Neural crest cell (in vitro differentiated cells): Measurements from ENCODE around the gene SLC2A6. TPM values are rescaled to one million over a fixed set of nuclear protein-coding genes. Genes with fewer than 3 reads are reported as not detected.
"Not testable (repeated sequence)": the region's sequence is repeated elsewhere in the genome, so short reads cannot be mapped to it uniquely, and the experiment has no call there.

Experiments
- DNase-seq: peaks from one replicate; pipeline ENCODE4 v3.0.0; 2021; ENCODE audit warnings: low read depth, mixed read lengths, low spot score
- H3K27ac Mint-ChIP-seq: one replicate; pipeline ENCODE4 v1.8.0; 2021; ENCODE audit warnings: mild to moderate bottlenecking, mixed read lengths; ENCODE audit not compliant: unreplicated experiment
- H3K27me3 Mint-ChIP-seq: 2 replicates; pipeline ENCODE4 v1.8.0; 2021; ENCODE audit warnings: low read depth, mild to moderate bottlenecking, mixed read lengths
- H3K36me3 Mint-ChIP-seq: 2 replicates; pipeline ENCODE4 v1.8.0; 2021; ENCODE audit warnings: low read depth, mild to moderate bottlenecking, mixed read lengths
- H3K4me1 Mint-ChIP-seq: 2 replicates; pipeline ENCODE4 v1.8.0; 2021; ENCODE audit warnings: mixed read lengths
- H3K4me3 Mint-ChIP-seq: one replicate; pipeline ENCODE4 v1.8.0; 2021; ENCODE audit warnings: mild to moderate bottlenecking, mixed read lengths
- H3K9me3 Mint-ChIP-seq: 2 replicates; pipeline ENCODE4 v1.8.0; 2021; ENCODE audit warnings: mixed read lengths
- total RNA-seq: library from RNA; stranded (reverse); gene quantifications from 2 replicates; pipeline ENCODE4 v1.2.1, GENCODE V29; 2021
- TF ChIP-seq, protein P1 (sequence below): fragments of 200-600 bp; sonication (generic); conservative IDR thresholded peaks from 2 replicates; pipeline ENCODE4 v1.5.0; 2021; ENCODE audit warnings: antibody characterized with exemption, mild to moderate bottlenecking

The SLC2A6 gene
- total RNA-seq, 1 donor from 2014 or later, result 29.0 TPM

DNA sequence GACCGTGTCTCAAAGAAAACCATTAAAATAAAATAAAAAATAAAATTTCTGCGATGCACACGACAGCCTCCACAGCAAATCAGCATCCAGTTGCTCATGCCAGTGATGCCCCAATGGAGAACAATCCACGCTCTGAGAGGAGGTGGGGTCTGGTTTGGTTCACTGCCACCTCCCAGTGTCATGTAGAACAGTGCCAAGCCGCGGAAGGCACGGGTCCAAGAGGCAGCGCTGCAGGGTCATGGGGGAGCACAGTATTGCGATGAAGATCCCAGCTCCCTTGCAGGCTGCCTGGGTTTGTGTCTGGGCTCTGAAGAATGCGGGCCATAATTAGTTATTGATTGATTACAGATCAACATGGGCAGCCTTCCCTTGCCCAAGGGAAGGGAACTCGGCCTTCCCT lies 25.2 kb downstream of the SLC2A6 start:
- no peaks in the 10 kb centered on the region for H3K9me3 Mint-ChIP-seq
- H3K27me3 Mint-ChIP-seq, result no peaks in the 10 kb centered on the region
- DNase-seq, result no peak
- no peaks in the 10 kb centered on the region for H3K36me3 Mint-ChIP-seq
- no peak overlapping the region for H3K4me3 Mint-ChIP-seq
- TF ChIP-seq, protein P1, sequence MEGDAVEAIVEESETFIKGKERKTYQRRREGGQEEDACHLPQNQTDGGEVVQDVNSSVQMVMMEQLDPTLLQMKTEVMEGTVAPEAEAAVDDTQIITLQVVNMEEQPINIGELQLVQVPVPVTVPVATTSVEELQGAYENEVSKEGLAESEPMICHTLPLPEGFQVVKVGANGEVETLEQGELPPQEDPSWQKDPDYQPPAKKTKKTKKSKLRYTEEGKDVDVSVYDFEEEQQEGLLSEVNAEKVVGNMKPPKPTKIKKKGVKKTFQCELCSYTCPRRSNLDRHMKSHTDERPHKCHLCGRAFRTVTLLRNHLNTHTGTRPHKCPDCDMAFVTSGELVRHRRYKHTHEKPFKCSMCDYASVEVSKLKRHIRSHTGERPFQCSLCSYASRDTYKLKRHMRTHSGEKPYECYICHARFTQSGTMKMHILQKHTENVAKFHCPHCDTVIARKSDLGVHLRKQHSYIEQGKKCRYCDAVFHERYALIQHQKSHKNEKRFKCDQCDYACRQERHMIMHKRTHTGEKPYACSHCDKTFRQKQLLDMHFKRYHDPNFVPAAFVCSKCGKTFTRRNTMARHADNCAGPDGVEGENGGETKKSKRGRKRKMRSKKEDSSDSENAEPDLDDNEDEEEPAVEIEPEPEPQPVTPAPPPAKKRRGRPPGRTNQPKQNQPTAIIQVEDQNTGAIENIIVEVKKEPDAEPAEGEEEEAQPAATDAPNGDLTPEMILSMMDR, result no peak
- no peaks in the 10 kb centered on the region for H3K4me1 Mint-ChIP-seq
- H3K27ac Mint-ChIP-seq, result no peak overlapping the region

DNA sequence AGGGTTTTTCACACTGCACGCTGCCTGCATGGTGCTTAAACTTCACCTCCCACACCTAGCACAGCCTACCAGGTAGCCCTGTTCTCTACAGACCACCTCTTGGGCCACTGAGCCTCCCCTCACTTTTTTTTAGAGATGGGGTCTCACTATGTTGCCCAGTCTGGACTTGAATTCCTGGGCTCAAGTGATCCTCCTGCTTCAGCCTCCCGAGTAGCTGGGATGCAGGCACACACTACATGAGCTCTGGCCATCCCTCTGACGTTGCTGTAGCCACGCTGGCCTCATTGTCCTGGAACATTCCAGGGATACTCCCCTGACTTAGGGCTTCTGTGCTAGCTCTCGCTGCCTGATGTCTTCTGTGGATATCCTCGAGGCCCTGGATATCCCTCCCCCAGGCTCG lies 26.3 kb downstream of the SLC2A6 start:
- no peak for DNase-seq
- H3K4me1 Mint-ChIP-seq, result no peaks in the 10 kb centered on the region
- no peak overlapping the region for H3K27ac Mint-ChIP-seq
- no peak overlapping the region for H3K4me3 Mint-ChIP-seq
- TF ChIP-seq, protein P1, result no peak
- no peaks in the 10 kb centered on the region for H3K27me3 Mint-ChIP-seq
- H3K36me3 Mint-ChIP-seq, result no peaks in the 10 kb centered on the region
- no peaks in the 10 kb centered on the region for H3K9me3 Mint-ChIP-seq

DNA sequence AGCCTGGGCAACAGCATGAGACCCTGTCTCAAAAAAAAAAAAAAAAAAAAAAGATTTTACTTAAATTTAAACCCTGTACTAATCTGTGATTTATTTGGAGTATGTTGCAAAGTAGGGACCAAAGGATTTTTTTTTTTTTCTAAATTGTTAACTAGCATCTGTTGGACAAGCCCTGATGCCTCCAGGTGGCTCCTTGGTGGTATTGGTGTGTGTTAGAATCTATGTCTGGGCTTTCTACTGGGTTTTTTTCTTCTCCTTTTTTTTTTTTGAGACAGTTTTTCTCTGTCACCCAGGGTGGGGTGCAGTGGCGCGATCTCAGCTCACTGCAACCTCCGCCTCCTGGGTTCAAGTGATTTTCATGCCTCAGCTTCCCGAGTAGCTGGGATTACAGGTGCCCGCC lies 27.0 kb downstream of the SLC2A6 start:
- not testable (repeated sequence) for H3K4me3 Mint-ChIP-seq, H3K27ac Mint-ChIP-seq, DNase-seq, H3K36me3 Mint-ChIP-seq, H3K27me3 Mint-ChIP-seq, H3K4me1 Mint-ChIP-seq, H3K9me3 Mint-ChIP-seq

DNA sequence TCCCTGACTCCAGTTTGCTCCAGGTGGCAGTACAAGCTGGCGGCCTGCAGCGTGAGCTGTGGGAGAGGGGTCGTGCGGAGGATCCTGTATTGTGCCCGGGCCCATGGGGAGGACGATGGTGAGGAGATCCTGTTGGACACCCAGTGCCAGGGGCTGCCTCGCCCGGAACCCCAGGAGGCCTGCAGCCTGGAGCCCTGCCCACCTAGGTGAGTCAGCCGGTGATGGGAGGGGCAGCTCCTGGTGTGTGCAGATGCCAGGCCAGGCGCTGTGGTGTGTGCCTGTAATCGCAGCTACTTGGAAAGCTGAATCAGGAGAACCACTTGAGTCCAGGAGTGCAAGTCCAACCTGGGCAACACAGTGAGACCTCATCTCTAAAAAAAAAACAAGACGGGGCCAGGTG lies 29.1 kb downstream of the SLC2A6 start:
- H3K36me3 Mint-ChIP-seq, result no peaks in the 10 kb centered on the region
- H3K27me3 Mint-ChIP-seq, result peaks cover 3% of the 10 kb centered on the region
- TF ChIP-seq, protein P1, result no peak
- no peak for DNase-seq
- H3K27ac Mint-ChIP-seq, result no peak overlapping the region
- no peaks in the 10 kb centered on the region for H3K4me1 Mint-ChIP-seq
- H3K9me3 Mint-ChIP-seq, result no peaks in the 10 kb centered on the region
- H3K4me3 Mint-ChIP-seq, result no peak overlapping the region

DNA sequence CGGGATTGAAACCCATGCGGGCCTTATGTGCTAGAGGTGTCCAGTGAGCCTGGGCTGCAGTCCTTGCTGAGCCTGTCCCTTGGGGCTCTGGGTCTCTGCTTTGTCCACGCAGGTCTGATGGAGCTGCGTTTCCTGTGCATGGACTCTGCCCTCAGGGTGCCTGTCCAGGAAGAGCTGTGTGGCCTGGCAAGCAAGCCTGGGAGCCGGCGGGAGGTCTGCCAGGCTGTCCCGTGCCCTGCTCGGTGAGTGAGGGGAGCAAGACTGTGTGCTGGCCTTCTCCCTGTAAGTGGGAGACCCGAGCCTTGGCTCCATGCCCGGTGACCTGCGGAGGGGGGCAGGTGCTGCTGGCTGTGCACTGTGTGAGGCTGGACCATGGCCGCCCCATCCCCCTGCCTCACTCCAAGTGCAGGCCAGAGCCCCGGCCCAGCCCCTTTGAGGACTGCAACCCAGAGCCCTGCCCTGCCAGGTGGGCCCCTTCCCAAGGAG lies 30.4 kb downstream of the SLC2A6 start:
- Mint-ChIP-seq H3K9me3 (no peaks in the 10 kb centered on the region), H3K4me3 (no peak overlapping the region)
- no peak for DNase-seq

DNA sequence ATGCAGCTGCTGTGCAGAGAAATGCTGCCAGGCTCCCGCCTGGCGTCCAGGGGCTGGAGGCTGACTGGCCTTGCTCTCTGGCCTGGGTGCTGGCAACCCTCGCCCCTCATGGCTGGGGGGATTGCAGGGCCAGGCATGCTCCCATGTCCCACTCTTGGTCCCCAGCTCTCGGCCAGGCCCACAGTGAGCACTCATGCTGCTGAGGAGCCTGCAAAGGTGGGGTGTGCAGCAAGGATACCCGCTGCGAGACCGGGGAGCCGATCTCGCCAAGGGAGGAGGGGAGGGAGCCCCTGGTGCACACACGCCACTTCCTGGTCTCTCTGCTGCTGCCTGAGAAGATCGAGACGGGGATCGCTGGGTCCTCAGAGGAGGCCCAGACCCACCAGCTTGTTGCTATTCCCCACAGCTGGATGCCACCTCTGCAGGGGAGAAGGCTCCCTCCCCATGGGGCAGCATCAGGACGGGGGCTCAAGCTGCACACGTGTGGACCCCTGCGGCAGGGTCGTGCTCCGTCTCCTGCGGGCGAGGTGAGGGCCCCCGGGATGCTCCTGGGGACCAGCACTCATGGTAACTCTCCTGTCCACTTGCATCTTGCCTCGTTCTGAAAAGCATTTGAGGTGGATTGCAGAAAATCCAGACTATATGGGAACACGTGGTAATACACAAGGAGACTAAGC lies 33.5 kb downstream of the SLC2A6 start:
- H3K9me3 Mint-ChIP-seq, result no peaks in the 10 kb centered on the region
- no peaks in the 10 kb centered on the region for H3K36me3 Mint-ChIP-seq
- no peak for DNase-seq
- no peaks in the 10 kb centered on the region for H3K4me1 Mint-ChIP-seq
- H3K27me3 Mint-ChIP-seq, result peaks cover 3% of the 10 kb centered on the region
- TF ChIP-seq, protein P1, result no peak
- no peak overlapping the region for H3K4me3 Mint-ChIP-seq
- H3K27ac Mint-ChIP-seq, result no peak overlapping the region

More for the DNA sequence above, 30.4 kb downstream of the SLC2A6 start:
- TF ChIP-seq, protein P1, result no peak
- peaks cover 3% of the 10 kb centered on the region for H3K27me3 Mint-ChIP-seq
- H3K4me1 Mint-ChIP-seq, result no peaks in the 10 kb centered on the region
- no peaks in the 10 kb centered on the region for H3K36me3 Mint-ChIP-seq
- H3K27ac Mint-ChIP-seq, result no peak overlapping the region
